HCT116 (cell line): ENCODE data around the gene CMC2.

ENCODE experiments used
- CEBPB ChIP-seq: IDR thresholded peaks from 2 replicates; pipeline ENCODE4 v1.6.1; 2012; ENCODE audit warnings: low read depth
- EGR1 ChIP-seq: IDR thresholded peaks from 2 replicates; pipeline ENCODE4 v1.6.1; 2012; ENCODE audit warnings: low read depth
- ELF1 ChIP-seq: IDR thresholded peaks from 2 replicates; pipeline ENCODE4 v1.6.1; 2012; ENCODE audit warnings: low read depth, borderline replicate concordance
- EZH2 ChIP-seq: fragments of 200-600 bp; sonication (generic); IDR thresholded peaks from 2 replicates; pipeline ENCODE4 v1.6.1; 2017; ENCODE audit warnings: antibody characterized with exemption, mixed run types
- JUND ChIP-seq: IDR thresholded peaks from 2 replicates; pipeline ENCODE4 v1.6.1; 2012
- POLR2A ChIP-seq: IDR thresholded peaks from 2 replicates; pipeline ENCODE4 v1.7.0; 2011; ENCODE audit warnings: borderline replicate concordance; ENCODE audit not compliant: insufficient read depth, insufficient read length; ENCODE audit errors: extremely low read depth
- RAD21 ChIP-seq: IDR thresholded peaks from 2 replicates; pipeline ENCODE4 v1.6.1; 2012; ENCODE audit warnings: low read depth, mild to moderate bottlenecking
- SIN3A ChIP-seq: IDR thresholded peaks from 2 replicates; pipeline ENCODE4 v1.6.1; 2012; ENCODE audit warnings: low read depth
- SRF ChIP-seq: IDR thresholded peaks from 2 replicates; pipeline ENCODE4 v1.6.1; 2012; ENCODE audit warnings: low read depth
- YY1 ChIP-seq: IDR thresholded peaks from 2 replicates; pipeline ENCODE4 v1.6.1; 2011; ENCODE audit warnings: low read length, low read depth, moderate library complexity, mild to moderate bottlenecking; ENCODE audit not compliant: insufficient replicate concordance; ENCODE audit errors: extremely low read depth
- ZFX ChIP-seq: fragments of 450-650 bp; IDR thresholded peaks from 2 replicates; pipeline ENCODE4 v1.6.1; 2017
- TF ChIP-seq, protein P1 (sequence below), 3 experiments: fragments of 200-600 bp in 1 of 3; sonication (generic) in 1 of 3; IDR thresholded peaks in 2 of 3; conservative IDR thresholded peaks in 1 of 3; 2 replicates each; pipeline ENCODE4 v1.5.1; 2012 to 2017; ENCODE audit warnings: low read depth in 2 of 3, low read length in 2 of 3, antibody characterized with exemption in 1 of 3, borderline replicate concordance in 1 of 3, control low read depth in 1 of 3, mild to moderate bottlenecking in 1 of 3, mixed read lengths in 1 of 3, mixed run types in 1 of 3, moderate library complexity in 1 of 3; ENCODE audit not compliant: insufficient read depth in 1 of 3
- TF ChIP-seq, protein P2 (sequence below): IDR thresholded peaks from 2 replicates; pipeline ENCODE4 v1.6.1; 2012

DNA sequence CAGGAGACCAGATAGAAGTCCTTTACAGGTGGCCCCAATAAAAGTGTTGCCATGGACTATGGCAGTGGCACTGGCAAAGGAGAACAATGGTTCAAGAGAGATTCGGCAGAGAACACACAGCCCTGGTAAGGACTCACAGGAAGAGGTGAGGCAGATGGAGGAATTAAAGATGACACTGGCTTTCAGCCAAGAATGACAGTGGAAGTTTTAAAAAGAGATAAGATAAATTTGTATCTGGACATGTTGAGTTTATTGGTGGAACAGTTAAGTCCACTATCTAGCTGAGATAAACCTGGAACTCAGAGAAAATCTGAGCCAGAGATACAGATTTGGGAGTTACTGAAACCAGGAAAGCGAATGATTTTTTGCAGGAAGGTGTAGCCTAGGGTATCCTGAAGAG, 20.1 kb downstream of the CMC2 start:
- TF ChIP-seq, protein P1, sequence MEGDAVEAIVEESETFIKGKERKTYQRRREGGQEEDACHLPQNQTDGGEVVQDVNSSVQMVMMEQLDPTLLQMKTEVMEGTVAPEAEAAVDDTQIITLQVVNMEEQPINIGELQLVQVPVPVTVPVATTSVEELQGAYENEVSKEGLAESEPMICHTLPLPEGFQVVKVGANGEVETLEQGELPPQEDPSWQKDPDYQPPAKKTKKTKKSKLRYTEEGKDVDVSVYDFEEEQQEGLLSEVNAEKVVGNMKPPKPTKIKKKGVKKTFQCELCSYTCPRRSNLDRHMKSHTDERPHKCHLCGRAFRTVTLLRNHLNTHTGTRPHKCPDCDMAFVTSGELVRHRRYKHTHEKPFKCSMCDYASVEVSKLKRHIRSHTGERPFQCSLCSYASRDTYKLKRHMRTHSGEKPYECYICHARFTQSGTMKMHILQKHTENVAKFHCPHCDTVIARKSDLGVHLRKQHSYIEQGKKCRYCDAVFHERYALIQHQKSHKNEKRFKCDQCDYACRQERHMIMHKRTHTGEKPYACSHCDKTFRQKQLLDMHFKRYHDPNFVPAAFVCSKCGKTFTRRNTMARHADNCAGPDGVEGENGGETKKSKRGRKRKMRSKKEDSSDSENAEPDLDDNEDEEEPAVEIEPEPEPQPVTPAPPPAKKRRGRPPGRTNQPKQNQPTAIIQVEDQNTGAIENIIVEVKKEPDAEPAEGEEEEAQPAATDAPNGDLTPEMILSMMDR (IDR thresholded peaks at IDR 0.05 in 2 of 3, conservative IDR thresholded peaks at IDR 0.05 in 1 of 3; ENCODE audit: borderline replicate concordance in 1 of 3, insufficient read depth in 1 of 3, low read depth in 2 of 3, low read length in 2 of 3) = no peak
- TF ChIP-seq EGR1 = no peak
- no peak for TF ChIP-seq SRF
- TF ChIP-seq RAD21 = no peak
- TF ChIP-seq POLR2A = no peak
- TF ChIP-seq CEBPB = no peak
- TF ChIP-seq ZFX = no peak
- TF ChIP-seq EZH2 = no peak
- no peak for TF ChIP-seq ELF1
- no peak for TF ChIP-seq SIN3A
- no peak for TF ChIP-seq YY1
- TF ChIP-seq, protein P2, sequence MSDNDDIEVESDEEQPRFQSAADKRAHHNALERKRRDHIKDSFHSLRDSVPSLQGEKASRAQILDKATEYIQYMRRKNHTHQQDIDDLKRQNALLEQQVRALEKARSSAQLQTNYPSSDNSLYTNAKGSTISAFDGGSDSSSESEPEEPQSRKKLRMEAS = no peak
- no peak for TF ChIP-seq JUND
